Measurements from ENCODE around the gene PANX2. TPM values are rescaled to one million over a fixed set of nuclear protein-coding genes. Genes with fewer than 3 reads are reported as not detected.

The PANX2 gene
- total RNA-seq, 1 donor from 2014 or later: 0.88 TPM

DNA sequence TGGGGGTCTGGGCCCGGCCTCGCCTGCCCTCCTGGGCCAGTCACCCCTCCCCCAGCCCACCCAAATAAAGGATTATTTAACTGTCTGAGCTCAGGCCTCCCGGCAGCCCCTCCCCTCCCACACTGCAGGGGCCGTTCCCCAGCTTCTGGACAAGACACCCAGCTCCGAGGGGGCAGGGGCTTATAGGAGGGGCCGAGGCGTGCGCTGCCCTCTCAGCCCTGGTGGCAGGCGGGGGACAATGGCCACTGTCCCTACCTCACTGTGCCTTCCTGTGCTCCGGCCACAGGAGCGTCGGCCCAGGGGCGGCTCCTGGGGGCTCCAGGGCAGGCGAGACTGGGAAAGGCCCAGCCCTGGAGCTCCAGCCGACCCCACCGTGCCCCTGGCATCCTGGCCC lies 28.1 kb downstream of the PANX2 start:
- H3K36me3 Mint-ChIP-seq: peaks cover 13% of the 10 kb centered on the region
- Histone ChIP-seq H3K9me3 (ENCODE audit: low read depth) (no peaks in the 10 kb centered on the region), H3K4me2 (no peak overlapping the region), H4K20me1 (ENCODE audit: low read depth) (peaks cover 36% of the 10 kb centered on the region), H3F3A (ENCODE audit: low read depth) (peaks cover 21% of the 10 kb centered on the region), H3K79me2 (ENCODE audit: low read depth) (peaks cover 24% of the 10 kb centered on the region), H3K27ac (no peak overlapping the region), H2AFZ (replicated peaks) (no peak overlapping the region), H3K9ac (no peak overlapping the region), H3K4me3 (no peak overlapping the region), H3K27me3 (peaks cover 7% of the 10 kb centered on the region), H3K36me3 (peaks cover 12% of the 10 kb centered on the region), H3K4me1 (peaks cover 10% of the 10 kb centered on the region)
- no peak overlapping the region for H3K4me3 Mint-ChIP-seq
- H3K9me3 Mint-ChIP-seq: peaks cover under 1% of the 10 kb centered on the region
- DNase-seq (ENCODE audit: low spot score): no peak
- H3K4me1 Mint-ChIP-seq: peaks cover 13% of the 10 kb centered on the region
- H3K27me3 Mint-ChIP-seq (ENCODE audit: insufficient read depth, low read depth): peaks cover 2% of the 10 kb centered on the region
- TF ChIP-seq EZH2 (IDR thresholded peaks at IDR 0.05) (no peak), EZH2phosphoT487 (IDR thresholded peaks at IDR 0.05) (no peak)
- TF ChIP-seq, protein P1, sequence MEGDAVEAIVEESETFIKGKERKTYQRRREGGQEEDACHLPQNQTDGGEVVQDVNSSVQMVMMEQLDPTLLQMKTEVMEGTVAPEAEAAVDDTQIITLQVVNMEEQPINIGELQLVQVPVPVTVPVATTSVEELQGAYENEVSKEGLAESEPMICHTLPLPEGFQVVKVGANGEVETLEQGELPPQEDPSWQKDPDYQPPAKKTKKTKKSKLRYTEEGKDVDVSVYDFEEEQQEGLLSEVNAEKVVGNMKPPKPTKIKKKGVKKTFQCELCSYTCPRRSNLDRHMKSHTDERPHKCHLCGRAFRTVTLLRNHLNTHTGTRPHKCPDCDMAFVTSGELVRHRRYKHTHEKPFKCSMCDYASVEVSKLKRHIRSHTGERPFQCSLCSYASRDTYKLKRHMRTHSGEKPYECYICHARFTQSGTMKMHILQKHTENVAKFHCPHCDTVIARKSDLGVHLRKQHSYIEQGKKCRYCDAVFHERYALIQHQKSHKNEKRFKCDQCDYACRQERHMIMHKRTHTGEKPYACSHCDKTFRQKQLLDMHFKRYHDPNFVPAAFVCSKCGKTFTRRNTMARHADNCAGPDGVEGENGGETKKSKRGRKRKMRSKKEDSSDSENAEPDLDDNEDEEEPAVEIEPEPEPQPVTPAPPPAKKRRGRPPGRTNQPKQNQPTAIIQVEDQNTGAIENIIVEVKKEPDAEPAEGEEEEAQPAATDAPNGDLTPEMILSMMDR (IDR thresholded peaks at IDR 0.05): no peak
- H3K27ac Mint-ChIP-seq: no peak overlapping the region

GRCh38 chr22:50199251-50199721 lies 28.8 kb downstream of the PANX2 start:
- Mint-ChIP-seq H3K4me3 (peak overlapping the region; percentile 82), H3K4me1 (peaks cover 16% of the 10 kb centered on the region), H3K27ac (no peak overlapping the region), H3K36me3 (peaks cover 17% of the 10 kb centered on the region), H3K27me3 (ENCODE audit: insufficient read depth, low read depth) (peaks cover 4% of the 10 kb centered on the region), H3K9me3 (peaks cover 4% of the 10 kb centered on the region)
- Histone ChIP-seq H3K4me2 (peak overlapping the region; percentile 97), H3K27me3 (peaks cover 7% of the 10 kb centered on the region), H4K20me1 (ENCODE audit: low read depth) (peaks cover 39% of the 10 kb centered on the region), H3K4me1 (peaks cover 10% of the 10 kb centered on the region), H3K9ac (no peak overlapping the region), H3F3A (ENCODE audit: low read depth) (peaks cover 21% of the 10 kb centered on the region), H3K79me2 (ENCODE audit: low read depth) (peaks cover 27% of the 10 kb centered on the region), H3K36me3 (peaks cover 12% of the 10 kb centered on the region), H3K27ac (no peak overlapping the region), H3K9me3 (ENCODE audit: low read depth) (no peaks in the 10 kb centered on the region), H3K4me3 (no peak overlapping the region), H2AFZ (replicated peaks) (no peak overlapping the region)
- no peak for DNase-seq (ENCODE audit: low spot score)
- TF ChIP-seq EZH2phosphoT487 (IDR thresholded peaks at IDR 0.05): no peak
- TF ChIP-seq, protein P1 (IDR thresholded peaks at IDR 0.05): no peak

GRCh38 chr22:50199829-50200460 lies 29.4 kb downstream of the PANX2 start:
- peak overlapping the region; percentile 74 for H2AFZ ChIP-seq (replicated peaks)
- peak overlapping the region; percentile 45 for H3K9ac ChIP-seq
- peaks cover 7% of the 10 kb centered on the region for H3K27me3 ChIP-seq
- DNase-seq (ENCODE audit: low spot score): peak; percentile 61
- peaks cover 4% of the 10 kb centered on the region for H3K9me3 Mint-ChIP-seq
- peaks cover 16% of the 10 kb centered on the region for H3K4me1 Mint-ChIP-seq
- H3K9me3 ChIP-seq (ENCODE audit: low read depth): no peaks in the 10 kb centered on the region
- TF ChIP-seq, protein P1 (IDR thresholded peaks at IDR 0.05): no peak
- TF ChIP-seq EZH2 (IDR thresholded peaks at IDR 0.05) (no peak), EZH2phosphoT487 (IDR thresholded peaks at IDR 0.05) (no peak)
- H3K27ac Mint-ChIP-seq: no peak overlapping the region
- peaks cover 12% of the 10 kb centered on the region for H3K36me3 ChIP-seq
- H3K27ac ChIP-seq: no peak overlapping the region
- peaks cover 27% of the 10 kb centered on the region for H3K79me2 ChIP-seq (ENCODE audit: low read depth)
- peak overlapping the region; percentile 82 for H3K4me3 Mint-ChIP-seq
- peaks cover 21% of the 10 kb centered on the region for H3F3A ChIP-seq (ENCODE audit: low read depth)
- peaks cover 22% of the 10 kb centered on the region for H3K36me3 Mint-ChIP-seq
- peak overlapping the region; percentile 84 for H3K4me3 ChIP-seq
- H3K27me3 Mint-ChIP-seq (ENCODE audit: insufficient read depth, low read depth): peaks cover 4% of the 10 kb centered on the region
- H3K4me2 ChIP-seq: peak overlapping the region; percentile 97
- peaks cover 37% of the 10 kb centered on the region for H4K20me1 ChIP-seq (ENCODE audit: low read depth)
- peaks cover 10% of the 10 kb centered on the region for H3K4me1 ChIP-seq

All from neural progenitor cell (in vitro differentiated cells).